IMR-90 (cell line): Measurements from ENCODE around the gene ABCE1.

Experiments
- CHD1 ChIP-seq: IDR thresholded peaks from 2 replicates; pipeline ENCODE4 v1.6.1; 2012; ENCODE audit warnings: low read depth, low read length, improper control_type of control experiment
- ELK1 ChIP-seq: fragments of 150-350 bp; IDR thresholded peaks from 2 replicates; pipeline ENCODE4 v1.6.1; 2016; ENCODE audit warnings: low read depth, mild to moderate bottlenecking, low read length, moderate library complexity, borderline replicate concordance
- FOS ChIP-seq: fragments of 150-350 bp; IDR thresholded peaks from 2 replicates; pipeline ENCODE4 v1.6.1; 2016; ENCODE audit warnings: low read depth, low read length
- MAZ ChIP-seq: IDR thresholded peaks from 2 replicates; pipeline ENCODE4 v1.6.1; 2012; ENCODE audit warnings: low read depth, mild to moderate bottlenecking, low read length, improper control_type of control experiment, moderate library complexity, borderline replicate concordance
- POLR2A ChIP-seq: IDR thresholded peaks from 2 replicates; pipeline ENCODE4 v1.6.1; 2012; ENCODE audit warnings: mild to moderate bottlenecking, low read depth, low read length
- RAD21 ChIP-seq: IDR thresholded peaks from 2 replicates; pipeline ENCODE4 v1.6.1; 2012; ENCODE audit warnings: low read length, improper control_type of control experiment
- RFX5 ChIP-seq: IDR thresholded peaks from 2 replicates; pipeline ENCODE4 v1.8.0; 2012; ENCODE audit warnings: low read depth, mild to moderate bottlenecking, low read length, moderate library complexity
- USF2 ChIP-seq: fragments of 150-350 bp; IDR thresholded peaks from 2 replicates; pipeline ENCODE4 v1.6.1; 2017; ENCODE audit warnings: mild to moderate bottlenecking, antibody characterized with exemption, low read length, low read depth
- TF ChIP-seq, protein P1 (sequence below): conservative IDR thresholded peaks from 2 replicates; pipeline ENCODE4 v1.5.1; 2012; ENCODE audit warnings: mild to moderate bottlenecking, low read depth, low read length, improper control_type of control experiment

DNA sequence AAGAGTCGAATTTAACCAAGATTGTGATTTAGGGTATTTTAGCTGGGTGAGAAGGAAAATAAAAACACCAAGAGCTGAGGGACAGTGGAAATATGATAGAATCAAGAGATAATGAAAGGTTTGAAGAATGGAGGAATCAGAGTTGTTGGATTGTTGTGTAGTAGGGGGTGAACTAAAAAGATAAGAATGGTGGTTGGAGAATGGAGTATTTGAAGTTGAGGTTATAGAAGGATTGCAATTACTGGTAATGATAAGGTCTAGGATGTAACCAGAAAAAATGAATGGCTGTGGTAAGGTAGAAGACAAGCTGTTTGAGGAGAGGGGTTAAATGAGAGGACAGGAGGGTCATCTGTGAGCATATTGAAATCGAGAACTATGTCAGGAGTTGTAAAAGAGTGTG, 4.5 kb downstream of the ABCE1 start:
- TF ChIP-seq, protein P1, sequence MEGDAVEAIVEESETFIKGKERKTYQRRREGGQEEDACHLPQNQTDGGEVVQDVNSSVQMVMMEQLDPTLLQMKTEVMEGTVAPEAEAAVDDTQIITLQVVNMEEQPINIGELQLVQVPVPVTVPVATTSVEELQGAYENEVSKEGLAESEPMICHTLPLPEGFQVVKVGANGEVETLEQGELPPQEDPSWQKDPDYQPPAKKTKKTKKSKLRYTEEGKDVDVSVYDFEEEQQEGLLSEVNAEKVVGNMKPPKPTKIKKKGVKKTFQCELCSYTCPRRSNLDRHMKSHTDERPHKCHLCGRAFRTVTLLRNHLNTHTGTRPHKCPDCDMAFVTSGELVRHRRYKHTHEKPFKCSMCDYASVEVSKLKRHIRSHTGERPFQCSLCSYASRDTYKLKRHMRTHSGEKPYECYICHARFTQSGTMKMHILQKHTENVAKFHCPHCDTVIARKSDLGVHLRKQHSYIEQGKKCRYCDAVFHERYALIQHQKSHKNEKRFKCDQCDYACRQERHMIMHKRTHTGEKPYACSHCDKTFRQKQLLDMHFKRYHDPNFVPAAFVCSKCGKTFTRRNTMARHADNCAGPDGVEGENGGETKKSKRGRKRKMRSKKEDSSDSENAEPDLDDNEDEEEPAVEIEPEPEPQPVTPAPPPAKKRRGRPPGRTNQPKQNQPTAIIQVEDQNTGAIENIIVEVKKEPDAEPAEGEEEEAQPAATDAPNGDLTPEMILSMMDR: no peak
- TF ChIP-seq POLR2A: no peak
- TF ChIP-seq ELK1: no peak
- no peak for TF ChIP-seq CHD1
- TF ChIP-seq RAD21: no peak
- no peak for TF ChIP-seq FOS
- no peak for TF ChIP-seq MAZ
- TF ChIP-seq USF2: no peak
- TF ChIP-seq RFX5: no peak
